Mammary epithelial cell (primary cell): ENCODE measurements around the gene CIAO1.

Experiments used
- CTCF ChIP-seq, 2 donors: IDR thresholded peaks in 1 of 2; conservative IDR thresholded peaks in 1 of 2; 2 replicates each; pipeline ENCODE4 v1.5.1; 2011 to 2012; ENCODE audit warnings: inconsistent platforms in 2 of 2, low read length in 2 of 2, mild to moderate bottlenecking in 2 of 2, control low read depth in 1 of 2, low read depth in 1 of 2; ENCODE audit not compliant: insufficient read depth in 1 of 2; ENCODE audit errors: extremely low read depth in 1 of 2
- EZH2 ChIP-seq: IDR thresholded peaks from 2 replicates; pipeline ENCODE4 v1.6.1; 2012; ENCODE audit warnings: low read length, inconsistent platforms, borderline replicate concordance

GRCh38 chr2:96316999-96317398 lies 51.0 kb downstream of the CIAO1 start:
- TF ChIP-seq EZH2 (no peak), CTCF (conservative IDR thresholded peaks at IDR 0.05 in 1 of 2, IDR thresholded peaks at IDR 0.05 in 1 of 2; ENCODE audit: extremely low read depth in 1 of 2, insufficient read depth in 1 of 2, low read depth in 1 of 2, low read length in 2 of 2) (no peak)
